Astrocyte (in vitro differentiated cells and primary cell): ENCODE measurements around the gene UBR2.

Source experiments
- EZH2 ChIP-seq: IDR thresholded peaks from 2 replicates; pipeline ENCODE4 v1.6.1; 2012; ENCODE audit warnings: mild to moderate bottlenecking, low read length, inconsistent platforms; ENCODE audit not compliant: insufficient read depth
- TF ChIP-seq, protein P1 (sequence below): IDR thresholded peaks from 2 replicates; pipeline ENCODE4 v1.5.1; 2011; ENCODE audit warnings: low read depth, mild to moderate bottlenecking, inconsistent platforms, low read length, moderate library complexity; ENCODE audit not compliant: insufficient read depth

DNA sequence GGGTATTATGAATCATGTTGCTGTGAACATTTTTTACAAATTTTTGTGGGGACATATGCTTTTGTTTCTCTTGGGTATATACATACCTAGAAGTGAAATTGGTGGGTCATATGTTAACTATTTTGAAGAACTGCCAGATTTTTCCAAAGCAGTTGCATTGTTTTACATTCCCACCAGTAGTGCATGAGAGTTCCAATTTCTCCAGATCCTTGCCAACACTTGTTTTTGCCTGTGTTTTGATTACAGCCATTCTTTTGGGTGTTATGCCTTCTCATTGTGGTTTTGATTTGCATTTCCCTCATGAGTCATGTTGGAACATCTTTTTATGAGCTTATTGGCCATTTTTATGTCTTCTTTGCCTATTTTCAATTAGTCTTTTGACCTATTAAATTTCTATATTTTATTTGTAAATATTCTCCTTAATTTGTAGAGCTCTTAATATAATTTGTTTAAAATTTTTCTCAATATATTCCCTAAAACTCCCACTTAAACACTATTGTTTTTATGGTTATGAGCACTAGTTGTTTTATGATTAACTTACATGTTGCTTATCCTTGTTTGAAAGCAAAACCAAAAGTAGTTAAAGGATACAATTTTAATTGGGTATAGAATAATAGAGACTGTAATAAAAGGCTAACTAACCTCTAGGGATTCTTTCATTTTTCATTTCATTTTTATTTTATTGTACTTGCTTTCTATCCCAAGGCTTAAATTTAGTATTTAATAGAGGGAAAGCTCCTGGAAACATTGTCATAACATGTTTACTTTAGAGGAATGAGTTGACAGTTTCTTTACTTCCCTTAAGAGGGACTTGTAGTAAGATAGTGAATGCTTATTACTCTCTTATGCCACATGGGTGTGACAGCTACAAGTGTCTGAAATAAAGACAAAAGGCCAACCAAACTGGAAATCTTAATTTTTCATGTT lies 5.5 kb downstream of the UBR2 start:
- TF ChIP-seq, protein P1, sequence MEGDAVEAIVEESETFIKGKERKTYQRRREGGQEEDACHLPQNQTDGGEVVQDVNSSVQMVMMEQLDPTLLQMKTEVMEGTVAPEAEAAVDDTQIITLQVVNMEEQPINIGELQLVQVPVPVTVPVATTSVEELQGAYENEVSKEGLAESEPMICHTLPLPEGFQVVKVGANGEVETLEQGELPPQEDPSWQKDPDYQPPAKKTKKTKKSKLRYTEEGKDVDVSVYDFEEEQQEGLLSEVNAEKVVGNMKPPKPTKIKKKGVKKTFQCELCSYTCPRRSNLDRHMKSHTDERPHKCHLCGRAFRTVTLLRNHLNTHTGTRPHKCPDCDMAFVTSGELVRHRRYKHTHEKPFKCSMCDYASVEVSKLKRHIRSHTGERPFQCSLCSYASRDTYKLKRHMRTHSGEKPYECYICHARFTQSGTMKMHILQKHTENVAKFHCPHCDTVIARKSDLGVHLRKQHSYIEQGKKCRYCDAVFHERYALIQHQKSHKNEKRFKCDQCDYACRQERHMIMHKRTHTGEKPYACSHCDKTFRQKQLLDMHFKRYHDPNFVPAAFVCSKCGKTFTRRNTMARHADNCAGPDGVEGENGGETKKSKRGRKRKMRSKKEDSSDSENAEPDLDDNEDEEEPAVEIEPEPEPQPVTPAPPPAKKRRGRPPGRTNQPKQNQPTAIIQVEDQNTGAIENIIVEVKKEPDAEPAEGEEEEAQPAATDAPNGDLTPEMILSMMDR: peak; percentile 19
- no peak for TF ChIP-seq EZH2
